Colon (tissue), 2 donors: Measurements from ENCODE around the gene TMEM116.
"Not testable (repeated sequence)": the region's sequence is repeated elsewhere in the genome, so short reads cannot be mapped to it uniquely, and the experiment has no call there.

ENCODE experiments used
- FAIRE-seq: peaks from 2 replicates; lab custom pipeline; 2012; peaks lifted over from hg19 to GRCh38; lab: Jason Lieb, UNC
- donor health status: control.
- donor health status: control.

Gene TMEM116

GRCh38 chr12:112009596-112009995, 3.4 kb downstream of the TMEM116 start:
- FAIRE-seq = not testable (repeated sequence)

GRCh38 chr12:112008918-112009317, 4.0 kb downstream of the TMEM116 start:
- no peak for FAIRE-seq

- no peak for FAIRE-seq
Measured at GRCh38 chr12:112007945-112008344, 5.0 kb downstream of the TMEM116 start.

- no peak for FAIRE-seq
Measured at GRCh38 chr12:112005419-112006395, 7.3 kb downstream of the TMEM116 start.

GRCh38 chr12:112004041-112004440, 8.9 kb downstream of the TMEM116 start:
- FAIRE-seq = no peak

- FAIRE-seq = no peak
Measured at GRCh38 chr12:112001576-112001975, 11.4 kb downstream of the TMEM116 start.

GRCh38 chr12:112000820-112001219, 12.1 kb downstream of the TMEM116 start:
- FAIRE-seq = no peak

GRCh38 chr12:111999129-111999528, 13.8 kb downstream of the TMEM116 start:
- not testable (repeated sequence) for FAIRE-seq

GRCh38 chr12:111998015-111998414, 14.9 kb downstream of the TMEM116 start:
- no peak for FAIRE-seq

- FAIRE-seq = no peak
Measured at GRCh38 chr12:111997300-111997699, 15.7 kb downstream of the TMEM116 start.

- no peak for FAIRE-seq
Measured at GRCh38 chr12:111995782-111996480, 17.0 kb downstream of the TMEM116 start.

- FAIRE-seq = not testable (repeated sequence)
Measured at GRCh38 chr12:111994211-111995111, 18.5 kb downstream of the TMEM116 start.

GRCh38 chr12:111993292-111994150, 19.4 kb downstream of the TMEM116 start:
- no peak for FAIRE-seq

GRCh38 chr12:111992464-111992863, 20.5 kb downstream of the TMEM116 start:
- no peak for FAIRE-seq

GRCh38 chr12:111991946-111992345, 21.0 kb downstream of the TMEM116 start:
- FAIRE-seq = no peak

GRCh38 chr12:111991535-111991934, 21.4 kb downstream of the TMEM116 start:
- FAIRE-seq = no peak

GRCh38 chr12:111984820-111985219, 28.1 kb downstream of the TMEM116 start:
- FAIRE-seq = no peak

- no peak for FAIRE-seq
Measured at GRCh38 chr12:111981987-111982386, 31.0 kb downstream of the TMEM116 start.

GRCh38 chr12:111980598-111980997, 32.4 kb downstream of the TMEM116 start:
- no peak for FAIRE-seq

- no peak for FAIRE-seq
Measured at GRCh38 chr12:111978545-111978944, 34.4 kb downstream of the TMEM116 start.

- FAIRE-seq = no peak
Measured at GRCh38 chr12:111976860-111977259, 36.1 kb downstream of the TMEM116 start.
